GM10266 (cell line): Measurements from ENCODE around the gene NGB.

Source experiments
- DNase-seq: peaks from one replicate; pipeline ENCODE4 v3.0.0; 2012; ENCODE audit errors: extremely low spot score
- CTCF ChIP-seq: IDR thresholded peaks from 2 replicates; pipeline ENCODE4 v1.5.1; 2012; ENCODE audit warnings: mild to moderate bottlenecking, low read depth; ENCODE audit not compliant: control insufficient read depth, insufficient read depth; ENCODE audit errors: missing control alignments

Gene NGB

GRCh38 chr14:77306416-77306815 lies 35.4 kb upstream of the NGB start:
- no peak for DNase-seq
- TF ChIP-seq CTCF = no peak

- no peak for TF ChIP-seq CTCF
- DNase-seq = no peak
Observed at GRCh38 chr14:77305696-77306095, 34.7 kb upstream of the NGB start.

GRCh38 chr14:77303417-77304156 lies 32.6 kb upstream of the NGB start:
- DNase-seq = no peak
- TF ChIP-seq CTCF = no peak

DNA sequence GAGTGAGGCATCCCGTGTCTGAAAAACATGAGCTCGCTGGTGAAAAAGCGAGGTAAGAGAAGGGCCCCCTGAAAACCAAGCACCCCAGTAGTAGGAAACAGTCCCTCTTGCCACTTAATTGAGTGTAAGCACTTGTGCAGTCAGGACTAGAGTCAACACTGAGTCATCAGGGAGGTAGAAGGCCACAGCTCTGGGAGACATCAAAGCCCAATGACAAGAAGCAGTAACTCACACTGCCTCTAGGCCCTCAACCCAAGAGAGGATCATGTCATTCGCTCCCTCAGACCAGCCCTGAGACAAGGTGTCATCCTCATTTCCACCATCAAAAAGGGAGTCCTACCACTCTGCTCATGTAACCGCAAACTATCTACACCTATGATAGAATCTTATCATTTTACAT lies 31.9 kb upstream of the NGB start:
- no peak for TF ChIP-seq CTCF
- DNase-seq = peak; percentile 25

GRCh38 chr14:77301103-77301502 lies 30.1 kb upstream of the NGB start:
- peak; percentile 50 for DNase-seq
- TF ChIP-seq CTCF = peak; percentile 75

GRCh38 chr14:77299771-77300170 lies 28.8 kb upstream of the NGB start:
- no peak for DNase-seq
- TF ChIP-seq CTCF = no peak

- TF ChIP-seq CTCF = no peak
- no peak for DNase-seq
Observed at GRCh38 chr14:77296906-77297305, 25.9 kb upstream of the NGB start.
